GM12878 (cell line): Measurements from ENCODE around the gene RGS6.

ENCODE experiments used
- YY1 ChIP-seq: IDR thresholded peaks from 2 replicates; pipeline ENCODE4 v1.6.1; 2011; ENCODE audit warnings: low read depth, mild to moderate bottlenecking, low read length
- TF ChIP-seq, protein P1 (sequence below): fragments of 450-650 bp; conservative IDR thresholded peaks from 2 replicates; pipeline ENCODE4 v1.6.1; 2017; ENCODE audit warnings: mild to moderate bottlenecking, moderate library complexity

DNA sequence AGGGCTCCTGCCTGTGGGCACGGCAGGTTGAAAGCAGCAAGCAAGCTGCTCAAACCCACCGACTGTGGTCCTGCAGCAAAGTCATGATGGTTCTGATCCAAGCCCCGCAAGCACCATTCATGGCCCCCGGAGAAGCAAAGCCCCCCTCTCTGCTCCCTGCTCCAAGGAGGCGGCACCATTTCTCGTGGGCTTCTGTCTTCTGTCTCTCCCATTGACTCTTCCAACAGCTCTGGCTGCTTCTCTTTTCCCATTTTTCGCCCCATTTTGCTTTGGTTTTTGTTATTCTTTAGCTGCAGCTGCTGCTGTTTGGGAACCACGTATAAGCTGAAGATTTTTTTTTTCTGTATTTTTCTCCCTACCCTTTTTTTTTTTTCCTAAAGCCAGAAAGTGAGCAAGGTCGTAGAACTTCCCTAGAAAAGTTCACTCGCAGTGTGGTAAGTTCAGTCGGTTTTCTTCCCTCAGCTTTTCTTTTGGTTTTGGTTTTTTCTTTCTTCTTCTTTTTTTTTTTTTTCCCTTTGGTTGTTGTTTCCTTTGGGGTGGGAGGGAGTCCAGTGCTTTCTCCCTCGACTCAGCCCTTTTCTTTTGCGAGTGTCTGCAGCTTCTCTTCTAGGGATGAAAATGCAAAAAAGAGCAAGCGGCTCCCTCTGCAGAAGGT lies 607.6 kb downstream of the RGS6 start:
- TF ChIP-seq, protein P1, sequence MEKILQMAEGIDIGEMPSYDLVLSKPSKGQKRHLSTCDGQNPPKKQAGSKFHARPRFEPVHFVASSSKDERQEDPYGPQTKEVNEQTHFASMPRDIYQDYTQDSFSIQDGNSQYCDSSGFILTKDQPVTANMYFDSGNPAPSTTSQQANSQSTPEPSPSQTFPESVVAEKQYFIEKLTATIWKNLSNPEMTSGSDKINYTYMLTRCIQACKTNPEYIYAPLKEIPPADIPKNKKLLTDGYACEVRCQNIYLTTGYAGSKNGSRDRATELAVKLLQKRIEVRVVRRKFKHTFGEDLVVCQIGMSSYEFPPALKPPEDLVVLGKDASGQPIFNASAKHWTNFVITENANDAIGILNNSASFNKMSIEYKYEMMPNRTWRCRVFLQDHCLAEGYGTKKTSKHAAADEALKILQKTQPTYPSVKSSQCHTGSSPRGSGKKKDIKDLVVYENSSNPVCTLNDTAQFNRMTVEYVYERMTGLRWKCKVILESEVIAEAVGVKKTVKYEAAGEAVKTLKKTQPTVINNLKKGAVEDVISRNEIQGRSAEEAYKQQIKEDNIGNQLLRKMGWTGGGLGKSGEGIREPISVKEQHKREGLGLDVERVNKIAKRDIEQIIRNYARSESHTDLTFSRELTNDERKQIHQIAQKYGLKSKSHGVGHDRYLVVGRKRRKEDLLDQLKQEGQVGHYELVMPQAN = no peak
- no peak for TF ChIP-seq YY1
